GM19035 (cell line): ENCODE measurements around the gene CIT.

Experiments used
- ATAC-seq: cut with Tn5 transposase; IDR thresholded peaks from one replicate; pipeline ENCODE4 v1.9.1; 2021; ENCODE audit not compliant: unreplicated experiment

Gene CIT

GRCh38 chr12:119705182-119705581 lies 171.9 kb downstream of the CIT start:
- no peak for ATAC-seq

DNA sequence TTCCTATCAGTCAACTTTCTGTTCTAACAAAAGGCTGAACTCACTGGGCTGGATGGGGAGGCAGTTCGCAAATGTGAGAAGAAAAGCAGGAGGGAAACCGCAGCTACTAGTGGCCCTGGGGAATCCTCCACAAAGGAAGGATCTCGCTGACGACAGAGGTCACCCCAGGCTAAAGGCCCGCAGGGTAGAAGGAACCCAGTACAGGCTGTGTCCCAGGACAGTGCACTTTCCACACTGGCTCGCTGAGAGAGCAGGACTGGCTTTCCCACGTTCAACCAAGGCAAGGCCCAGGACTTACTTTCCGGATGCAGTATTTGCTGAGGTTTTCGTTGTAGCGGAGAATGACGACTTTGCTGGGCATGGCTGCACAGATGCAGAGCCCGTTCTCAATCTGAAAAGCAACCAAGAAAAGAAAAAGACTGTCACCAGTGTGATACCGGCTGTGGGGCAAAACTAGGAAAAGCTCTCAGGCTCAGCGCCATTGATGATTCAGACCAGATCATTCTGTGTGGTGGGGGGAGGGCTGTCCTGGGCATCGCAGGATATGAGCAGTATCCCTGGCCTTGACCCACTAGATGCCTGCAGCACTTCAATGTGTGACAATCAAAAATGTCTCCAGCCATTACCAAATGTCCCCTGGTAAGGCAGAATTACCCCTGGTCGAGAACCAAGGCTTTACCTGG lies 172.9 kb downstream of the CIT start:
- ATAC-seq: no peak

GRCh38 chr12:119700078-119700477 lies 177.0 kb downstream of the CIT start:
- ATAC-seq: no peak

GRCh38 chr12:119699199-119699760 lies 177.8 kb downstream of the CIT start:
- ATAC-seq: no peak

GRCh38 chr12:119696943-119697342 lies 180.2 kb downstream of the CIT start:
- no peak for ATAC-seq

GRCh38 chr12:119695034-119695433 lies 182.1 kb downstream of the CIT start:
- no peak for ATAC-seq

- no peak for ATAC-seq
These were observed 183.0 kb downstream of the CIT start for GRCh38 chr12:119694111-119694510.

- ATAC-seq: no peak
These were observed 183.6 kb downstream of the CIT start for GRCh38 chr12:119693511-119693910.

DNA sequence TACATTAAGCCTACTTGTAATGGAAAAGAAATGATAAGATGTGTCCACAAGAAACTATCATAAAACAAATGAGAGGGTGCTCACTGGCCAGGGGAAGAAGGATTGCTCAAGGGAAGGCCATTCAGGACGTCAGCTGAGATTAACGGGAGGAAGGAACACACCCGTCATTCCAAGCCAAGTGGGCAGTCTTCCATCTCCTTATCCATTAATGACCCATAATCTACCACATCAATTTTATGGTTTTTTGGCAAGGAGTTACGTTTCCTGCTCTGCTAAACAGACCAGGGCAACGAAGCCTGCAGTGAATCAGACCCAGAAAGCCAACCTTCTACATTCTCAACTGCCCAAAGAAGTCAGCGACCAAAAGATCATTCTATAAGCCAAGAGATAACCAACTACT lies 184.1 kb downstream of the CIT start:
- no peak for ATAC-seq

DNA sequence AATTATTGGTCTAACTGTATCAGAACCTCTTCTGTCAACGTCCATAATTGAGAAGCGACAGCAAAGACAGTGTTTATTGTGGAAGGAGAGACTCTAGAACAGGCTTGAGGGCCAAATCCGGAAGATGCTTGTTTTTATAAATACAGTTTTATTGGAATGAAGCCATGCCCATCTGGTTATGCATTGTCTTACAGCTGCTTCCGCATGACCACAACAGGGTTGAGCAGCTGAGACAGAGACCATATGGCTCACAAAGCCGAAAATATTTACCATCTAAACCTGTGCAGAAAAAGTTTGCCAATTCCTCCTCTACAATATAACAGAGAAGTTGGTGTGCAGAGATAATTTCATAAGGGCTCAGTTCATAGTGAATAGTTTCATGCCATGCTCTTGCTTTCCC lies 184.7 kb downstream of the CIT start:
- ATAC-seq: no peak

DNA sequence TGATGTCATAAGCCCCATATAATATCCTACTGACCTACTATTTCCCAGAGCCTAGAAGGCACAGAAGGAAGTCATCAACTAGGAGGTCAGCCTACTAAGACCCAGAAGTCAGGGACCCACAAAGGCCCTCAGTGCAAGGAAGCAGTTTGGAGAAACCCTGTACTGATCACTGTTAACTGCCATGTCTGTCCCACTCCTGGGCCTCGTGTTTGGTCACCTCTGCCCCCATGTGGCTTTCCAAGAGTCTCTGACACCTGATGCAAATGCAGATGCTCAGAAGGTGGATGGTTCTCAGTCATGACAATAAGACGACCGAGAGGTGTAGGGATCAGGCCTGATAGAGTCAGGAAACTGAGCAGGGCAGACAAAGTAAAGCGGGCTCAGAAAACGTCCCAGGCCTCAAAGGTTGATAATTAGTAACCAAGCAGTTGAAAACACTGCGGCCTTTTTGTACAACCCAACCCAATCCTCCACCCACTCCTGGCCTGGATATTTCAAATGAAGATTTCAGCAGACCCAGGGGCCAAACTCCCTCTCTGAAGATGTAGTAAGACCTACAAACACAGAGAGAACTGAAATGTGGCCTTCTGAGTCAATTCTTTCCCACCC lies 185.8 kb downstream of the CIT start:
- no peak for ATAC-seq

- ATAC-seq: no peak
These were observed 187.1 kb downstream of the CIT start for GRCh38 chr12:119689935-119690500.

GRCh38 chr12:119687879-119688278 lies 189.2 kb downstream of the CIT start:
- no peak for ATAC-seq

DNA sequence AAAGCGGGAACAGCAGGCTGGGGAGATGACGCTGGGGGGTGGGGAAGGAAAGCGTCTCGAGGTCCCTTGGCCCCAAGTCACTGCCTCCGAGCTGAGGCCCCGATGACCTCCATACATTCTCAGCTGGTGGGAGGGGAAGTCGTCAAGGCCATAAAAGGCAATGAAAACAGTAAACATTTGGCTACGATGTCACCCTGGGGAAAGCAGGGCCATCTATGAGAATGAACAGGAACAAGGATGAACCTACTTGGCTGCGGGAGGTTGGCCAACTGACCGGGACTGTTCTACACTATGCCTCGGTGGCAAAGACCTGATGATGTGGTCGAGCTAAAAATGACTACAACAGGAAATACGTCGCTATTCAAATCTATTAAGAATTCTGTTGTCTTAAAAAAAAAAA lies 189.7 kb downstream of the CIT start:
- ATAC-seq: no peak

DNA sequence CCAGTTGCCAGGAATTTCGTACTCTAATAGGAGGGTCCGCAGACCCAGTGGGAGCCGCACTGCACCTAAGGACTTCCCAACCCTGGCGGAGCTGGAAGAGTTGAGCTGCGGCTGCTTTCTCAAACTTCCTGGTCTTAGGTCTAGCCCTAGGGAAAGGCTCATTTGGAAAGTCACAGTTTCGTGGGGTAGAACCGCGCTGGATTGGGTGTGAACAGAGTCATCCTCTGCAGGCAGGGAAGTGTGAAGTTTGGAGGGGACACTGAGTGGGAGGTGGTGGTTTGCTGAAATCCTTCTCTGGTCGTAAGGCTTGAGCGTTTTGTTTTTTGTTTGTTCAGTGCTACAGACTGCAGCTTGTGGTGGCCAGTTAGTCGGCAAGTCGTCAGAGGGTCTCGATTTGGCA lies 190.3 kb downstream of the CIT start:
- no peak for ATAC-seq

DNA sequence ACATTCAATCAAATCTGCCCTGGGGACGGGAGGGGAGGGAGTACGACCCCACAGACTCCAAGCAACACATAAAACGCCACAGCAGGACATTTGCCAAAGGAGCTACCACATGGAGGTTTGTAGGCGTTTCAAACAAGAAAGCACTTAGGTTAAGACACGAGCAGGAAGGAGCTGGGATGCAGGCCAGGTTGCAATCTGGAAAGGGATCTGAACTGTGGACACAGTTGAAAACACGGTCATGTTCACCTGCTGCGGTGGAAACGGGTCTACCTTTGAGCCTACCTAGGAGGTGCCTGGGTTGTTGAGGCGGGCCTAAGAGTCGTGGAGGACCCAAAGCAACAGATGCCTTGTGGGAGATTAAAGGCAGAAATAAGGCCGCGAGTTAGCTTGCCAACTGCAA lies 190.8 kb downstream of the CIT start:
- no peak for ATAC-seq

GRCh38 chr12:119685375-119685774 lies 191.7 kb downstream of the CIT start:
- ATAC-seq: no peak

DNA sequence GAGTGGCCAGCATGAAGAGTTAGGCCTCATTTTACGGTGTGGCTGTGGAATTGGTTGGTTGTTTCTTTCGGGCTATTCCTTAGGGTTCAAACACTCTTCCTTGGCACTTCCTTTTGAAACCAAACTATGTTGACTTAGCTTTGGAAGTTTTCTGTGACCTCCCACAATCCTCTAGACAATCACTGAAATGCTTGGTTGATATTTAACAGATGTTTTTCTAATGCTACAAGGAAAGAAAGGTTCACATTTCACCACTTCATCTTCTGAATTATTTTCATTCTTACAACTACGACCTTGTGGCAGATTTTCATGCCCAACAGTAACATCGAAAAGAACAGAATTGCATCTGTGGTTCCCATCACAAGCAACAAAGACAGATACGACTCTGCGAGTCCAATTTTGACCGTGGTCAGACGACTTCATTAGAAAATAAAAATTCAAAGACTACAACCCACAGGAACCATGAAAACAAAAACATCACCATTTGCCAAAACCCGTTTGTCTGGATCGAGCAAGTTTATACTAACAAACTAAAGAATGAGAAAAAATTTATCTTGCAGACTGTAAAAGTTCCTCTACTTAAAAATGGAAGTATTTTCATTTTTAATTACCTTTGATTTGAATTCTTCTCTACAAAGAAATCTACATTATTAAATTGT lies 192.3 kb downstream of the CIT start:
- no peak for ATAC-seq

- ATAC-seq: no peak
These were observed 193.3 kb downstream of the CIT start for GRCh38 chr12:119683816-119684215.

- no peak for ATAC-seq
These were observed 193.7 kb downstream of the CIT start for GRCh38 chr12:119683413-119683812.

DNA sequence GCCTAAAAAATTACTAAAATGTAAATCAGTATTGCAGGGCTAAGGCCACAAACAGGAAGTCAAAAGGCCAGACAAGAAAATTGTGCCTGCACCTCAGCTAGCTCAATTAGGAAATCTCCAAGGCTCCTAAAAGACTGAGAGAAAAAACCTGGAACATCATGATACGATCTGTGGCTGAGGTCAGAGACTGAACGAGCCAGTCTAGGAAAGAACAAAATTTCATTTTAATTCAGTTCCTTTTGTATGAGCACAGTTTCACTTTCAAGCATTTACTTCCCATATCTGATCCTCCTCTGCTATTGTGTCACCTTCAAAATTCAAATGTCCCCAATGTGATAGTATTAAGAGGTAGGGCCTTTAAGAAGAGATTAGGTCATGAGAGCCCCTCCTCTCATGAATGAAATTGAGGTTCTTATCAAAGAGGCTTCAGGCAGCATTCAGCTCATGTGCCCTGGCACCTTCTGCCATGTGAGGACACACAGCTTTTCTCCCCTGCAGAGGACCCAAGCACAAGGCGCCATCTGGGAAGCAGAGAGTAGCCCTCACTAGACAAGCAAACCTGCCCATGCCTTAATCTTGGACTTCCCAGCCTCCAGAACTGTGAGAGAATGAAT lies 194.4 kb downstream of the CIT start:
- ATAC-seq: no peak
